ENCODE data around the gene RAC3. TPM values are rescaled to one million over a fixed set of nuclear protein-coding genes. Genes with fewer than 3 reads are reported as not detected.

The RAC3 gene
- total RNA-seq, 4 donors from 2014 or later, result 4.9 to 10.4 (median 7.0) TPM

GRCh38 chr17:81992306-81993102 is 39.0 kb upstream of the RAC3 start:
- Histone ChIP-seq H3K27ac (peak overlapping the region; percentile 56 to 82 (median 69)), H3K4me1 (peaks cover 19 to 45% (median 22%) of the 10 kb centered on the region in 3 donors), H3K9me3 (no peaks in the 10 kb centered on the region), H3K36me3 (peaks cover 0 to 53% (median 0%) of the 10 kb centered on the region in 3 donors), H3K4me3 (peak overlapping the region in 3 of 4 donors; percentile 4 to 51 (median 17)), H3K27me3 (no peaks in the 10 kb centered on the region)
- DNase-seq, result no peak
- WGBS, 2 donors, result 38 to 53% methylated on average over 9 of the region's 31 CpGs
- no peak for TF ChIP-seq POLR2A (IDR thresholded peaks at IDR 0.05)
- TF ChIP-seq CTCF (IDR thresholded peaks at IDR 0.05), result no peak
- intact Hi-C loops (cut with DNase I), result no loop called here

- DNase-seq, result no peak
- no peak overlapping the region for H3K4me3 ChIP-seq
- 92 to 93% methylated on average over 12 to 14 of the region's 37 CpGs for WGBS, 2 donors
- H3K9me3 ChIP-seq, result no peaks in the 10 kb centered on the region
- H3K36me3 ChIP-seq, result peaks cover 0 to 44% (median 0%) of the 10 kb centered on the region in 3 donors
- peaks cover 19 to 44% (median 22%) of the 10 kb centered on the region in 3 donors for H3K4me1 ChIP-seq
- no peak overlapping the region for H3K27ac ChIP-seq
- intact Hi-C loops (cut with DNase I), result no loop called here
- no peaks in the 10 kb centered on the region for H3K27me3 ChIP-seq
- TF ChIP-seq CTCF (IDR thresholded peaks at IDR 0.05) (no peak), POLR2A (IDR thresholded peaks at IDR 0.05) (no peak)
Observed at GRCh38 chr17:81993729-81994592, 37.5 kb upstream of the RAC3 start.

GRCh38 chr17:81994593-81995462 is 36.6 kb upstream of the RAC3 start:
- Histone ChIP-seq H3K4me3 (no peak overlapping the region), H3K9me3 (no peaks in the 10 kb centered on the region), H3K27ac (no peak overlapping the region), H3K27me3 (no peaks in the 10 kb centered on the region), H3K36me3 (peaks cover 0 to 41% (median 0%) of the 10 kb centered on the region in 3 donors), H3K4me1 (peaks cover 19 to 44% (median 22%) of the 10 kb centered on the region in 3 donors)
- intact Hi-C loops (cut with DNase I), result no loop called here
- TF ChIP-seq CTCF (IDR thresholded peaks at IDR 0.05), result no peak
- TF ChIP-seq POLR2A (IDR thresholded peaks at IDR 0.05), result no peak
- no peak for DNase-seq
- WGBS, 2 donors, result 82 to 83% methylated on average over 12 to 25 of the region's 39 CpGs

GRCh38 chr17:81995463-81996231 is 35.8 kb upstream of the RAC3 start:
- DNase-seq, result no peak
- peaks cover 19 to 48% (median 22%) of the 10 kb centered on the region in 3 donors for H3K4me1 ChIP-seq
- peaks cover 0 to 41% (median 0%) of the 10 kb centered on the region in 3 donors for H3K36me3 ChIP-seq
- H3K9me3 ChIP-seq, result no peaks in the 10 kb centered on the region
- 96 to 98% methylated on average over 4 to 15 of the region's 29 CpGs for WGBS, 2 donors
- no peak overlapping the region for H3K4me3 ChIP-seq
- H3K27ac ChIP-seq, result no peak overlapping the region
- no peak for TF ChIP-seq POLR2A (IDR thresholded peaks at IDR 0.05)
- TF ChIP-seq CTCF (IDR thresholded peaks at IDR 0.05), result no peak
- intact Hi-C loops (cut with DNase I), result no loop called here
- H3K27me3 ChIP-seq, result no peaks in the 10 kb centered on the region

Data from esophagus squamous epithelium (tissue), 5 donors.